Gastrocnemius medialis (tissue), 4 donors: ENCODE data around the gene POMGNT1.

Experiments used
- POLR2A ChIP-seq, 2 donors: fragments of 450-650 bp; IDR thresholded peaks; one replicate each; pipeline ENCODE4 v1.6.1; 2017; ENCODE audit warnings: antibody characterized with exemption in 2 of 2, mild to moderate bottlenecking in 2 of 2, moderate library complexity in 2 of 2
- TF ChIP-seq, protein P1 (sequence below), 5 experiments: fragments of 450-650 bp in 3 of 5; fragments of 200-600 bp in 2 of 5; sonication (generic) in 2 of 5; IDR thresholded peaks in 4 of 5; conservative IDR thresholded peaks in 1 of 5; 1 replicate in 4 of 5; 2 replicates in 1 of 5; pipeline ENCODE4 v1.5.1; 2016 to 2019; ENCODE audit warnings: antibody characterized with exemption in 5 of 5, mild to moderate bottlenecking in 3 of 5, moderate library complexity in 3 of 5

DNA sequence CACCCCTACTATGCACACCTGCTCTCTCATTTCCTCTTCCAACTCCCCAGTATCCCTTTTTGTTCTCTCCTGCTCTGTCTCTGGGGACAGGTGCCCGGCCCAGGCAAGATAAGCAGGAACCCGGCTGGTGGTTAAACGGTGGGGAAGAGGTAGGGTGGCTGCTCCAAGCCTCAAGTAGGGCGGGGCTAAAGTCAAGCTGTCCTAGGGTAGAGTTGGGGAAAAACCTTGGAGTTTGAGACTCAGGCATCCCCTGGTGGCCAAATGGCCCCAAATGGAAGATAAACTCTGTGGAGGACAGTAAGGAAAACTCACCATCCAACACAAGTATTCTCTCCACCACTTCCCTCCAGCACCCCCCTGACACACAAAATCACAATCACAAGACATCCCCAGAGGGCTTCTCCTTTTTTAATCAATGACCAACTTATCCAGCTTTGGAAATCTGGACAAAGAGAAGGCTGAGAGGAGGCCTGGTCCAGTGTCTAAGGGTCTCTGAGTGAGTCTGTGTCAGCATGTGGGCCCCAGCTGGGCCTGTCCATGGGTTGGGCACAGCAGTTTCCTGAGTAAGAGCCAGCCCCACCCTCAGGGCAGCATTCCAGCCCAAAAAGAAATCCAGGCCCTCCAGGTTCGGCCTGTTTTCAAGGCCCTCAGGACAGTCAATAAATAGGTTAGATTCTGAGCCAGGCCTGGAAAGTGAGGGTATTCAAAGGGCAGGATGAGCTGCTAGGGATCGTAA, 9.8 kb downstream of the POMGNT1 start:
- TF ChIP-seq POLR2A (IDR thresholded peaks at IDR 0.05), result no peak
- TF ChIP-seq, protein P1, sequence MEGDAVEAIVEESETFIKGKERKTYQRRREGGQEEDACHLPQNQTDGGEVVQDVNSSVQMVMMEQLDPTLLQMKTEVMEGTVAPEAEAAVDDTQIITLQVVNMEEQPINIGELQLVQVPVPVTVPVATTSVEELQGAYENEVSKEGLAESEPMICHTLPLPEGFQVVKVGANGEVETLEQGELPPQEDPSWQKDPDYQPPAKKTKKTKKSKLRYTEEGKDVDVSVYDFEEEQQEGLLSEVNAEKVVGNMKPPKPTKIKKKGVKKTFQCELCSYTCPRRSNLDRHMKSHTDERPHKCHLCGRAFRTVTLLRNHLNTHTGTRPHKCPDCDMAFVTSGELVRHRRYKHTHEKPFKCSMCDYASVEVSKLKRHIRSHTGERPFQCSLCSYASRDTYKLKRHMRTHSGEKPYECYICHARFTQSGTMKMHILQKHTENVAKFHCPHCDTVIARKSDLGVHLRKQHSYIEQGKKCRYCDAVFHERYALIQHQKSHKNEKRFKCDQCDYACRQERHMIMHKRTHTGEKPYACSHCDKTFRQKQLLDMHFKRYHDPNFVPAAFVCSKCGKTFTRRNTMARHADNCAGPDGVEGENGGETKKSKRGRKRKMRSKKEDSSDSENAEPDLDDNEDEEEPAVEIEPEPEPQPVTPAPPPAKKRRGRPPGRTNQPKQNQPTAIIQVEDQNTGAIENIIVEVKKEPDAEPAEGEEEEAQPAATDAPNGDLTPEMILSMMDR (IDR thresholded peaks at IDR 0.05 in 4 of 5, conservative IDR thresholded peaks at IDR 0.05 in 1 of 5), result no peak
